Measurements from ENCODE around the gene CD4.

GRCh38 chr12:6840330-6840729 is 51.0 kb downstream of the CD4 start:
- no peak for TF ChIP-seq CTCF (IDR thresholded peaks at IDR 0.05)
- TF ChIP-seq POLR2A (IDR thresholded peaks at IDR 0.05), result no peak
